Stimulated activated CD4-positive, alpha-beta T cell treated with anti-CD3 and anti-CD28 coated beads, Interleukin-12 subunit alpha, Interleukin-12 subunit beta, amount 100 ng/mL, for 48 hours (primary cell): ENCODE data around the gene HLA-DQB1.
"Not testable (repeated sequence)": the region's sequence is repeated elsewhere in the genome, so short reads cannot be mapped to it uniquely, and the experiment has no call there.

Experiments
- DNase-seq, 3 donors: peaks; one replicate each; pipeline ENCODE4 v3.0.0-alpha.2; 2020; ENCODE audit warnings: low read depth in 2 of 3, low spot score in 1 of 3

HLA-DQB1 gene

DNA sequence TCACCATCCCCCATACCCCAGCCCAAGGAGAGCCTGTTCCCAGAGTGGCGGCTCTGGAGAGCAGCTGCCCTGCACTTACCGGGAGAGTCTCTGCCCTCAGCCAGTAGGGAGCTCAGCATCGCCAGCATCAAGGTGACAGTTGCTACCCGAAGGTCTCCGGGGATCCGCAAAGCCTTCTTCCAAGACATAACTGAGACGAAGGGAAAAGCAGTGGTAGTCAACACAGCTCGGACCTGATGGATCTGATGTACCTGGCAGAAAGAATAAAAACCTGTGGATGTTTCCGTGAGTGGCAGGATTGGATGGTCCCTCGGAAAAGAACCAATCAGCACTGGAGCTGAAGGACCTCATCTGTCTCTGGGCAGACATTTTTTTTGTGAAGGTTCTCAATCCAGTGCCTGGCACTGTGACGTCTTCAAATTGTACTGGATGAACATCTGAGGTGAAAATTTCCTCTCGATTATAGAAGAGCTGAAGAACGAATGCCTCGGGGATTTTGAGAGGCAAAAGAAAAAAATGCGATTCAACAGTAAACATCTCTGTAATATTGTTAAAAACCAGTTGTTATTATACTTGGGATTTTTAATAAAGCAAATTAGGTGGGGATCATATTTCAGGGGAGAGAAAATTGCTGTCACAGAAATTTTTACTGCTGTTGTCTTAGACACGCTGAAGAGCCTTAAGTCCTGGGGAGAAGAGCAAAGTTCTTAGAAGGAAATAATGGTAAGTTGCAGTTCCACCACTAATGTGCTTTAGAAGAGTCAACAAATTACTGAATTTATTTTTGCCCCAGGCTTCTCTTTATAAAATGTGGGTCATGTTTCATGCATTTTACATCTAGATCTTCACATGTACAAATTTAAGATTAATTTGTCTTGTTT lies at the start of gene HLA-DQB1:
Gene HLA-DQB1 (minus strand): TSS at position 238 of the 881 bp plus-strand sequence. CDS start 50 bp downstream, at position 188.
- DNase-seq: peak in 1 of 3 donors; percentile 63

DNA sequence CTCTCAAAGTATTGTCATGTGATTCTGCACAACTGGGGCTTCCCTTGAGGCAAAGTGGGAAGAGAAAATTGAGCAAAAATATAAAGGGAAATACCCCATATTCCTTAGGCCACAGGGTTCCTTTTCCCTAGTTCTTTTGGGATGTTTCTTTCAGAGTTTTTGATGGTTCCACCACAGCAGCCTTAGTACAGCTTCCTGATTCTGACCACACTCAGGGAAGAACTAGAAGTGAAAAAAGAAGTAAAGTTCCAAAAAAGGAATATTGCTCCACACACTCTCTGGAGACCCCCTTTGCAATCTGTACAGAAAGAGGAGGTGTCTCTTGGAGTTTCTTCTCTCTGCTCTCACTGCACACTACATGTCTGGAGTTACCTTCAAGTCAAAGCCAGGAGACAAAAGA lies 46.8 kb upstream of the HLA-DQB1 start:
- DNase-seq: no peak

DNA sequence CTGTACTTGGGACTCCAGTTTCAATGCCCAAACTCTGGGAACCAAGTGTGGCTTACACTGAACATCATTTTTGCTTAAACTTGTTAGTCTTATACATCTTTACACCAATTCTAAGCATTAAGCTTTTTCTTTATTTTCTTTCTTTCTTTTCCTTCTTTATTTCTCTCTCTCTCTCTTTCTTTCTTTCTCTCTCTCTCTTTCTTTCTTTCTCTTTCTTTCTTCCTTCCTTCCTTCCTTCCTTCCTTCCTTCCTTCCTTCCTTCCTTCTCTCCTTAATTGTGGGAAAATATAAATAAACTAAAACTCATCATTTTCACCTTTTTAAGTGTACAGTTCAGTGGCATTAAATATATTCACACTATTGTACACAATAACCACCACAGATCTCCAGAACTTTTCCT lies 43.2 kb upstream of the HLA-DQB1 start:
- no peak for DNase-seq

GRCh38 chr6:32705164-32705563 lies 38.7 kb upstream of the HLA-DQB1 start:
- DNase-seq: not testable (repeated sequence)

DNA sequence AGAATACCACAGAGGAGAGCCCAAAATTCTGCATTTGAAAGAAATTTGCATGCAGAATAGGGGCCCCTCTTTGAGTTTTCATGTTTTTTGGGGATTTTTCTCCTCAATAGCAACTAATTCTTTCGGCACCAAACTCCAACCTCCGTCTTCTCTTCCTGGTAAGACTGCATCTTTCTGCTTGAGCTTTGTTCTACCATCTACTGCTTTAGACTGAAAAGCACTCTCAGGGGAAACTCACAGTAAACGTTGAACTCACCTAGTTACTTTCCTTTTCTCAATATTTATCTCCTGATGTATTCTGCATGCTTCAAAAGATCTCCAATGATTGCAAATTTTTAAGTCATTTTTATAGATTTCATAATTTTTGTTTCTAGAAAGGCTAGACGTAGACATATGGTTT lies 36.9 kb upstream of the HLA-DQB1 start:
- DNase-seq: no peak

DNA sequence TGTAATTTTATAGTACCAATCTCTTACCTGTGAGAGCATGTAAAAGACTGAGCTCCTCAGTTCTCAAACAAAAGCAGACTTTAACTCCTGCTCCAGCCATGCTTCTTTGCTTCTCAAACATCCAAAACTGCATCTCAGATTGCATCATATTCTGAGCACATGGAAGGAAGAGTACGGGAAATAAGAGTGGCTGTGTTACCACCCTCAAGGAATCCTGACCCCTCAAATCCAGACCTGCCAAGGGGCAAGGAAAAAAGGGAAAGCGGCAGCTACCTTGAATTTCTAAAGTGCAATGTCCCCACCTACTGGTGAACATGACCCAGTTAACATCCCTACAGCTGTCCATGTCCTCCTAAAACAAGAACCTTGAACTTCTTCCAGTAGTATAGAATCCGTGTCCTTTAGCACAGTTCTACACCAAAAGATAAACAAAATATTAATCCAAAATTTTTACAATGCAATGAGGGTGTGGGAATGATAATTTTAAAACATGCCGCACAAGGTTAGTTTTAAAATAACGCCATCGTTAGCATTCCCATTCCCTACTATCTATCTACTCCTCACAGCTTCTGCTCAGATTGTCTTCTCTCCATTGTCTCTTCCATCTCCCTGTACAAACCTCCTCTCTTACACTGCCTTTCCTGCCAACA lies 34.1 kb upstream of the HLA-DQB1 start:
- peak in 1 of 3 donors; percentile 30 for DNase-seq

DNA sequence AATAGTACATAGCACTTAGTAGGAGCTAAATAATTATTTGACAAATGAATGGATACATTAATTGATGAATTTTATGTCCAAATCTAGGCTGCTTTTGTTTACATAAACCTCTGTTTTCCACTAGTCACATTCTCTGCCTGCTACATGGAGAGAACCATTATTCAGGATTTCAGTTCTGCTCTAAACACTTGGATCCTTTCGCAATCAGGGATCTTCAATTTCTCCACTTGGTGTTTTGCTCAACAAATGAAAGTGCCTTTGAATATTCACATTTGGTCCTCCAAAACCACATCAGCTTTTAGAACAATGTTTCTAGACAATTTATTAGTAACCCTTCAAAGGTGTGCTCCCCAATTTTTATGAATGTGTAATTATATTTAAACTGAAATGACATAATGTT lies 30.6 kb upstream of the HLA-DQB1 start:
- DNase-seq: no peak

GRCh38 chr6:32692019-32692418 lies 25.6 kb upstream of the HLA-DQB1 start:
- DNase-seq: peak in 2 of 3 donors; percentile 26 to 37

DNA sequence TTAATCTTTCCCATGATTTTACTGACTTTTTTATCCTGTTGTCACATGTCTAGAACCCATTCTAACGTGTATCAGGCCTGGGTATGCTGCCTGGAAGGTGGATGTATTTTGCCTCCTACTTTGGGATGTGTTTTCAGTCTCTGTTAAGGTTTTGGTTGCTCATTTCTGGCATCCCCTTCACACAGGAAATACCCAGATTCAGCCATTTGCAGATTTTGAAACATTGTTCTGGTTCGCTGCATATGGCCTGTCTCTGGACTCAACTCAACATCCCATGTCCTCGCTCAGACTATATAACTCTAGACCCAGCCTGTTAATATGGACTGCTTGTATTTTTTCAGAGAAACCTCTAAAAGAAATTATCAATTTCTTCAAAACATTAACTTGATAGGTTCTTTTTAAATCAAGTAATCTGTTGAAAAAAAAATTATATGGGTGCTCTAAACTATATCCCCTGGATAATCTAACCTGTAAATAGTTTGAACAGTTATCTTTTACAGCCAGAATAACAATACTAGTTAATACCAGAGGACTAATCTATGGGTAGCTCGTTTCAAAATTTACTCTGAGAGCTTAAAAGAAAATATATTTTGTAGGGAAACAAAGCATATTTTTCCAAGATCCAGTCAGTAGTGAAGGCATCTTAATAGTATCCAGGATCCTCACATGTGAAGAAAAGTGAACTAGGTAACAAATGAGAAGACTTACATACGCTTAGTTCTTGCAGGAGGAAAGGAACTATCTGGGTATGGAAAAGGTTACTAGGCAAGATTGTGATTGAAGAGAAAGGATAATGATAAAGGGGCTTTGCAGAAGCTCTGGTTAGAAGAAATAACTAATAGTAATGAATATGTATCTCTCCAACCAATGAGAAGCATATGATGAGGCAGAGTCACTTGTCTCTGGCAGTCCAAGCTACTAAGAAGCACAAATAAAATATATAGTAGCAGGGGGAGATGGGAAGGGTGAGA lies 23.4 kb upstream of the HLA-DQB1 start:
- DNase-seq: no peak

- DNase-seq: no peak
Observed at GRCh38 chr6:32685603-32686002, 19.1 kb upstream of the HLA-DQB1 start.

- DNase-seq: no peak
Observed at GRCh38 chr6:32684246-32684645, 17.8 kb upstream of the HLA-DQB1 start.

DNA sequence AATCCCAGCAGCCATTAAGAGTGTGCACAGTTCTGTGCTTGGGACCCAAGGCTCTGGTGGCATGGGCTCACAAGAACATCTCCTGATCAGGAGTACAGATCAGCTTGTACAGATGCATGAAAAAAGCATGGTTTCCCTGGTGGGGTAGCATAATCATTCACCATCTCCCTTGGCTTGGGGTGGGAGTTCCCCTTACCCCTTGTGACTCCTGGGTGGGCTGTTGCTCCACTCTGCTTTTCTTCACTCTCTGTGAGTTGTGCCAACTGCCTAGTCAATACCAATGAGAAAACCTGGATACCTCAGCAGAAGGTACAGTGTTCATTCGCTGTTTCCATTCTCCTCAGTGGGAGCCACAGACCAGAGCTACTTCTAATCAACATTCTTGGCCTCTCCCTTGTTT lies 13.6 kb upstream of the HLA-DQB1 start:
- DNase-seq: no peak

GRCh38 chr6:32679492-32679891 lies 13.0 kb upstream of the HLA-DQB1 start:
- DNase-seq: no peak

DNA sequence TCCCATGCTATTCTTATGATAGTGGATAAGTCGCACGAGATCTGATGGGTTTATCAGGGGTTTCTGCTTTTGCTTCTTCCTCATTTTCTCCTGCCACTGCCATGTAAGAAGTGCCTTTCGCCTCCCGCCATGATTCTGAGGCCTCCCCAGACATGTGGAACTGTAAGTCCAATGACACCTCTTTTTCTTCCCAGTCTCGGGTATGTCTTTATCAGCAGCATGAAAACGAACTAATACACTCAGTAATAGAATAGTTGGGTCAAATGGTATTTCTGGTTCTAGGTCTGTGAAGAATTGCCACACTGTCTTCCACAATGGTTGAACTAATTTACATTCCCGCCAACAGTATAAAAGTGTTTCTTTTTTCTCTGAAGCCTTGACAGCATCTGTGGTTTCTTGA lies 7.7 kb upstream of the HLA-DQB1 start:
- not testable (repeated sequence) for DNase-seq

DNA sequence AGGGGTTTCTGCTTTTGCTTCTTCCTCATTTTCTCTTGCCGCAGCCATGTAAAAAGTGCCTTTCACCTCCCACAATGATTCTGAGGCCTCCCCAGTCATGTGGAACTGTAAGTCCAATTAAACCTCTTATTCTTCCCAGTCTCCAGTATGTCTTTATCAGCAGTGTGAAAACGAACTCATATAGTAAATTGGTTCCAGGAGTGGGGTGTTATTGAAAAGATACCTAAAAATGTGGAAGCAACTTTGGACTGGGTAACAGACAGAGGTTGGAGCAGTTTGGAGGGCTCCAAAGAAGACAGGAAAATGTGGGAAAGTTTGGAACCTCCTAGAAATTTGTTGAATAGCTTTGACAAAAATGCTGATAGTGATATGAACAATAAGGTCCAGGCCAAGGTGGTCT lies 5.5 kb upstream of the HLA-DQB1 start:
- not testable (repeated sequence) for DNase-seq

- no peak for DNase-seq
Observed at GRCh38 chr6:32669893-32670292, 3.4 kb upstream of the HLA-DQB1 start.

DNA sequence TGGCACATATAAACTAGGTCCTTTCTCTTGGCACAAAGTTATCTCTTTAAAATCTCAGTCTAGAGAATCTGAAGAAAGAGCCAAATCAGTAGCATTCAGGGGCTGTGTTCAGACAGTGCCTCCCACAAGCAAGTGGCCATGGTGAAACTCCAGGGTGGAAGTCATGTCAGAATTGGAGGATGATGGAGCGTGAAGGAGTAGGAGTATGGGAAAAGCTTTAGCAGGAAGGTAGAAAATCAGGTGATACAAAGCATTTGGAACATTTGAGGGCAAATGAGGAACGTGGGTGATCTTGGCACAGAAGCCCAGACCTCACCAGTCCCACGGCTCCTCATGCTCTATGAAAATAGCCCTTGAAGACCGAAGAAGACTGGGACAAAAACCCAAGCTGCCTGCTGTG lies 2.8 kb upstream of the HLA-DQB1 start:
- no peak for DNase-seq

DNA sequence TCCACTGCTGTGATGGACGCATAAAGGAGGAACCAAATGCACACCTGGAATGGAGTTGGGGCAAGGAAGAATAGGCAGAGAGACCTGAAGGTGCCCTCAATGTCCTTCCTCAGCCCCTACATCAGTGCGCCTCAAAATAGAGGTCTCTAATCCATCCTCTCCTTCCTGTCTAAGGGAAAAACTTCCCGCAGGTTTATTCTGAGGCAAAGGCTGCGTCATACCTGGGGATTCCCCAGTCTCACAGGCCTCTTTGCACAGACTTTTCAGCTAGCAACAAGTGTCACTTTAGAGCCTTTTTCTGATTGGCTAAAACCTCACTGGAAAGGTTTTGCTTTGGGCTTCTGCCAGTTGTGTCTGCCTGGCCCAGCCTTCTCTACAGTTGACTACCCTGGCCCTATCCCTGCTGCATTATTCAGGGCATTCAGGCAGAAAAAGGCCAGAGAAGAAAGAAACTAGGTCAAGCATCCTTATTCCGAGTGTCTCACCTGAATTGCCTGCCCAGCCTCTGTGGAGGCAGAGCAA lies 1.8 kb upstream of the HLA-DQB1 start:
- DNase-seq: peak in 1 of 3 donors; percentile 46

- DNase-seq: no peak
Observed at GRCh38 chr6:32665661-32666060, 796 bp downstream of the HLA-DQB1 start.

DNA sequence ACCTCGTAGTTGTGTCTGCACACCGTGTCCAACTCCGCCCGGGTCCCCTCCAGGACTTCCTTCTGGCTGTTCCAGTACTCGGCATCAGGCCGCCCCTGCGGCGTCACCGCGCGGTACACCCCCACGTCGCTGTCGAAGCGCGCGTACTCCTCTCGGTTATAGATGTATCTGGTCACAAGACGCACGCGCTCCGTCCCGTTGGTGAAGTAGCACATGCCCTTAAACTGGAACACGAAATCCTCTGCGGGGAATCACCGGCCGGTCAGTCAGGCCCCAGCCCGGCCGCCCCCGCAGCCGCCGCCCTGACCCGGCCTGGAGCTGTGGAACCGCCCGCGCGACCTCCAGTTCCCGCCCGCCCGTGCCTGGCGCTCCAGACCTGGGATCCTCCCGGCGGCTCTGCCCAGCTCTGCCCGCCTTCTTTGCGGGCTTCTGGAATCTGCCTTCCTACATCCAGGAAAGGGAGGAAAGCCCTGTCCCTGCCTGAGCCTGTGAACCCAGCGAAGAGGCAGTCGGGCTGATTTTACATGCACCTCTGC lies 1.6 kb downstream of the HLA-DQB1 start:
- DNase-seq: no peak

GRCh38 chr6:32664354-32664753 lies 2.1 kb downstream of the HLA-DQB1 start:
- DNase-seq: no peak
